Renal cortex interstitium (tissue), 11 donors: ENCODE measurements around the gene LGALS8. TPM values are rescaled to one million over a fixed set of nuclear protein-coding genes. Genes with fewer than 3 reads are reported as not detected.
"Not testable (repeated sequence)": the region's sequence is repeated elsewhere in the genome, so short reads cannot be mapped to it uniquely, and the experiment has no call there.

Experiments
- DNase-seq, 11 donors: peaks; one replicate each; pipeline ENCODE4 v3.0.0-alpha.2; 2013; ENCODE audit warnings: low read depth in 9 of 11, low spot score in 4 of 11; ENCODE audit errors: extremely low read depth in 1 of 11
- polyA plus RNA-seq, 3 donors: library from polyadenylated mRNA; unstranded; fragments of 120-200 nt; gene quantifications; one replicate each; pipeline ENCODE4 v1.2.1, GENCODE V29; 2013; ENCODE audit not compliant: insufficient read length in 3 of 3

Gene LGALS8
- polyA plus RNA-seq, 3 donors = 67.6 to 106 (median 80.0) TPM

GRCh38 chr1:236558846-236559245 lies 35.1 kb downstream of the LGALS8 start:
- no peak for DNase-seq

GRCh38 chr1:236560213-236560771 lies 36.5 kb downstream of the LGALS8 start:
- no peak for DNase-seq

- no peak for DNase-seq
These were observed 38.2 kb downstream of the LGALS8 start for GRCh38 chr1:236561976-236562375.

- DNase-seq = no peak
These were observed 41.7 kb downstream of the LGALS8 start for GRCh38 chr1:236565530-236565929.

- no peak for DNase-seq
These were observed 44.6 kb downstream of the LGALS8 start for GRCh38 chr1:236568285-236568894.

GRCh38 chr1:236575523-236575922 lies 51.7 kb downstream of the LGALS8 start:
- DNase-seq = no peak

- no peak for DNase-seq
These were observed 52.2 kb downstream of the LGALS8 start for GRCh38 chr1:236576004-236576403.

GRCh38 chr1:236577041-236577440 lies 53.3 kb downstream of the LGALS8 start:
- not testable (repeated sequence) for DNase-seq

GRCh38 chr1:236578661-236579060 lies 54.9 kb downstream of the LGALS8 start:
- DNase-seq = no peak

- DNase-seq = not testable (repeated sequence)
These were observed 56.6 kb downstream of the LGALS8 start for GRCh38 chr1:236580404-236580803.

GRCh38 chr1:236581528-236581927 lies 57.7 kb downstream of the LGALS8 start:
- DNase-seq = no peak

GRCh38 chr1:236589531-236589930 lies 65.7 kb downstream of the LGALS8 start:
- DNase-seq = no peak

GRCh38 chr1:236590553-236591150 lies 66.9 kb downstream of the LGALS8 start:
- DNase-seq = no peak

GRCh38 chr1:236602171-236602570 lies 78.4 kb downstream of the LGALS8 start:
- DNase-seq = no peak

Other genes with a start within 250 kb of the LGALS8 start
- 10 to 100 TPM; 10.7 to 18.9 (median 12.6) TPM for gene ERO1B, start 242.0 kb upstream of the LGALS8 start, polyA plus RNA-seq
- 1 to 10 TPM; 6.9 to 9.0 (median 7.6) TPM for gene EDARADD, start 129.7 kb upstream of the LGALS8 start, polyA plus RNA-seq
- 10 to 100 TPM; 26.1 to 33.1 (median 31.8) TPM for gene HEATR1, start 80.5 kb downstream of the LGALS8 start, polyA plus RNA-seq
- gene ACTN2, start 162.5 kb downstream of the LGALS8 start, polyA plus RNA-seq = under 1 TPM; 0.39 to 0.92 (median 0.45) TPM